HepG2 (cell line): ENCODE measurements around the gene PCNX1. TPM values are rescaled to one million over a fixed set of nuclear protein-coding genes. Genes with fewer than 3 reads are reported as not detected.

Experiments
- ATAC-seq: fragments of 200-7000 bp; cut with Tn5 transposase; 3 replicates; pipeline ENCODE4 v1.9.1; 2020; ENCODE audit warnings: mild to moderate bottlenecking, moderate library complexity
- BruUV-seq: library from RNA; stranded (reverse); fragments of 400-500 nt; replicated peaks from 2 replicates; lab custom pipeline; 2021; lab: Mats Ljungman, UMichigan
- CTCF ChIA-PET: fragments of 300-600 bp; formaldehyde crosslinking; extraction: SDS; loops from one replicate; lab custom pipeline; 2021; ENCODE audit warnings: low total read pairs, inconsistent platforms, low intra/inter-chr PET ratio; lab: Yijun Ruan, JAX
- POLR2A ChIA-PET: fragments of 350-600 bp; sonication (Branson Sonifier 250); formaldehyde crosslinking; loops from one replicate; lab custom pipeline; 2020; ENCODE audit warnings: antibody characterized with exemption, inconsistent platforms; lab: Yijun Ruan, JAX
- DNase-seq: peaks from one replicate; pipeline ENCODE4 v3.0.0-alpha.2; 2015; ENCODE audit warnings: low spot score
- FAIRE-seq: peaks from 3 replicates; lab custom pipeline; 2011; peaks lifted over from hg19 to GRCh38; lab: Jason Lieb, UNC
- H2AFZ ChIP-seq: one replicate; pipeline ENCODE4 v1.6.1; 2011; ENCODE audit warnings: low read length, inconsistent platforms
- H3K27ac ChIP-seq: fragments of 300-600 bp; 3 replicates; pipeline ENCODE4 v1.8.0; 2011; ENCODE audit warnings: mixed run types, mild to moderate bottlenecking, mixed read lengths, low read length, inconsistent platforms; ENCODE audit not compliant: insufficient read depth; ENCODE audit errors: extremely low read length
- H3K27me3 ChIP-seq, 2 experiments: fragments of 200-600 bp in 1 of 2; 2 replicates in 1 of 2; 3 replicates in 1 of 2; pipeline versions ENCODE4 v1.6.0 to v1.8.0; 2011; ENCODE audit warnings: low read length in 2 of 2, mild to moderate bottlenecking in 2 of 2, moderate library complexity in 2 of 2, inconsistent platforms in 1 of 2; ENCODE audit not compliant: insufficient read depth in 2 of 2, control insufficient read depth in 1 of 2
- H3K36me3 ChIP-seq, 2 experiments: fragments of 200-600 bp in 1 of 2; replicated peaks in 1 of 2; 2 replicates in 1 of 2; 3 replicates in 1 of 2; pipeline versions ENCODE4 v1.5.1 to v1.8.0; 2011; ENCODE audit warnings: low read length in 2 of 2, inconsistent platforms in 1 of 2; ENCODE audit not compliant: insufficient read depth in 2 of 2, control insufficient read depth in 1 of 2
- H3K4me1 ChIP-seq: 2 replicates; pipeline ENCODE4 v1.5.1; 2012; ENCODE audit warnings: low read length, inconsistent platforms; ENCODE audit not compliant: insufficient read depth
- H3K4me2 ChIP-seq: 2 replicates; pipeline ENCODE4 v1.6.0; 2011; ENCODE audit warnings: low read depth, low read length, inconsistent platforms
- H3K4me3 ChIP-seq, 3 experiments: fragments of 200-600 bp in 1 of 3; sonication (generic), shearing (Covaris generic) in 1 of 3; replicated peaks in 1 of 3; 2 replicates each; pipeline ENCODE4 v1.5.1; 2011 to 2016; ENCODE audit warnings: low read length in 3 of 3, inconsistent platforms in 2 of 3, low read depth in 2 of 3, mild to moderate bottlenecking in 2 of 3, control low read depth in 1 of 3, mixed read lengths in 1 of 3; ENCODE audit not compliant: insufficient read depth in 1 of 3
- H3K79me2 ChIP-seq: one replicate; pipeline ENCODE4 v1.6.1; 2011; ENCODE audit warnings: low read length, inconsistent platforms; ENCODE audit not compliant: insufficient read depth
- H3K9ac ChIP-seq: 2 replicates; pipeline ENCODE4 v1.6.0; 2011; ENCODE audit warnings: mild to moderate bottlenecking, low read depth, low read length, inconsistent platforms; ENCODE audit not compliant: insufficient read depth
- H3K9me3 ChIP-seq: 2 replicates; pipeline ENCODE4 v1.5.1; 2012; ENCODE audit warnings: mild to moderate bottlenecking, low read length
- H4K20me1 ChIP-seq: 2 replicates; pipeline ENCODE4 v1.6.0; 2011; ENCODE audit warnings: inconsistent platforms, mild to moderate bottlenecking, low read length, moderate library complexity; ENCODE audit not compliant: insufficient read depth
- FOXA1 ChIP-seq, 2 experiments: fragments of 450-650 bp in 1 of 2; sonication (generic) in 1 of 2; formaldehyde crosslinking in 1 of 2; IDR thresholded peaks; 2 replicates each; pipeline versions ENCODE4 v1.4.0 to v1.6.1; 2016 to 2020; ENCODE audit warnings: missing genetic modification reagents in 1 of 2
- FOXA3 ChIP-seq: IDR thresholded peaks from 2 replicates; pipeline ENCODE4 v1.6.1; 2016; ENCODE audit warnings: missing genetic modification reagents, missing compliant biosample characterization
- NFIC ChIP-seq: IDR thresholded peaks from 2 replicates; pipeline ENCODE4 v1.6.1; 2012; ENCODE audit warnings: mild to moderate bottlenecking, low read length, inconsistent platforms
- RARG ChIP-seq: sonication (generic); formaldehyde crosslinking; IDR thresholded peaks from 2 replicates; pipeline ENCODE4 v1.4.0; 2020; ENCODE audit warnings: low read depth, mild to moderate bottlenecking, missing genetic modification reagents
- RORA ChIP-seq: sonication (generic); formaldehyde crosslinking; IDR thresholded peaks from 2 replicates; pipeline ENCODE4 v1.5.0; 2020; ENCODE audit warnings: mild to moderate bottlenecking, missing genetic modification reagents, moderate library complexity
- SMC3 ChIP-seq: IDR thresholded peaks from 2 replicates; pipeline ENCODE4 v1.6.1; 2011; ENCODE audit warnings: low read length, improper control_type of control experiment
- STAG1 ChIP-seq: sonication (generic); formaldehyde crosslinking; IDR thresholded peaks from 2 replicates; pipeline ENCODE4 v1.4.0; 2020; ENCODE audit warnings: missing genetic modification reagents
- ZSCAN9 ChIP-seq: IDR thresholded peaks from 2 replicates; pipeline ENCODE4 v1.6.1; 2016; ENCODE audit warnings: borderline replicate concordance
- WGBS: methylation state at CpG from one replicate; pipeline ENCODE4 v1.1.6; 2017; ENCODE audit warnings: low lambda C conversion rate; 5-methylcytosine and 5-hydroxymethylcytosine counted together
- in situ Hi-C: cut with HindIII; loops from 2 replicates; pipeline ENCODE4 v1.10.0; 2017; ENCODE audit warnings: low pct_unique_long_range_greater_than_20kb; ENCODE audit not compliant: extremely low pct_ligation_motif_present
- intact Hi-C: fragments of 100-400 bp; cut with micrococcal nuclease; formaldehyde crosslinking; loops from one replicate; pipeline ENCODE4 v1.10.0; 2022; ENCODE audit not compliant: unreplicated experiment
- polyA plus RNA-seq, 8 experiments: library from polyadenylated mRNA; depleted of rRNA in 3 of 8; stranded (reverse) in 7 of 8; unstranded in 1 of 8; fragments of >200 nt; fragmentation: Illumina TruSeq in 4 of 8; extraction: Trizol in 4 of 8; gene quantifications; 2 replicates each; pipeline versions ENCODE4 v1.2.1 to v1.2.3, GENCODE V29; 2011 to 2016; ENCODE audit warnings: low read depth in 4 of 8, missing spikeins in 1 of 8, mixed read lengths in 1 of 8; ENCODE audit not compliant: insufficient read depth in 1 of 8
- total RNA-seq, 5 experiments: library from RNA; depleted of rRNA; stranded (reverse); fragments of >200 nt; fragmentation: Illumina TruSeq; extraction: Trizol; gene quantifications; 2 replicates each; pipeline ENCODE4 v1.2.3, GENCODE V29; 2016; ENCODE audit warnings: low read depth in 1 of 5
- TF ChIP-seq, protein P1 (sequence below): sonication (generic); formaldehyde crosslinking; IDR thresholded peaks from 2 replicates; pipeline ENCODE4 v1.5.0; 2020; ENCODE audit warnings: mild to moderate bottlenecking, missing genetic modification reagents, moderate library complexity
- TF ChIP-seq, protein P2 (sequence below), 2 experiments: sonication (generic) in 1 of 2; formaldehyde crosslinking in 1 of 2; IDR thresholded peaks; 2 replicates each; pipeline versions ENCODE4 v1.4.0 to v1.6.1; 2018 to 2020; ENCODE audit warnings: missing genetic modification reagents in 2 of 2, borderline replicate concordance in 1 of 2, low read depth in 1 of 2, mild to moderate bottlenecking in 1 of 2, missing biosample characterization in 1 of 2
- TF ChIP-seq, protein P3 (sequence below): sonication (generic); formaldehyde crosslinking; IDR thresholded peaks from 2 replicates; pipeline ENCODE4 v1.5.1; 2020; ENCODE audit warnings: mild to moderate bottlenecking, moderate library complexity, missing genetic modification reagents
- TF ChIP-seq, protein P4 (sequence below): sonication (generic); formaldehyde crosslinking; IDR thresholded peaks from 2 replicates; pipeline ENCODE4 v1.4.0; 2020; ENCODE audit warnings: missing genetic modification reagents, borderline replicate concordance

PCNX1 gene
- total and polyA plus RNA-seq, 2 of the 13 experiments (the other 11 are each of a cell fraction or from before 2014, with no cell fraction given), result 24.9 to 30.3 TPM

DNA sequence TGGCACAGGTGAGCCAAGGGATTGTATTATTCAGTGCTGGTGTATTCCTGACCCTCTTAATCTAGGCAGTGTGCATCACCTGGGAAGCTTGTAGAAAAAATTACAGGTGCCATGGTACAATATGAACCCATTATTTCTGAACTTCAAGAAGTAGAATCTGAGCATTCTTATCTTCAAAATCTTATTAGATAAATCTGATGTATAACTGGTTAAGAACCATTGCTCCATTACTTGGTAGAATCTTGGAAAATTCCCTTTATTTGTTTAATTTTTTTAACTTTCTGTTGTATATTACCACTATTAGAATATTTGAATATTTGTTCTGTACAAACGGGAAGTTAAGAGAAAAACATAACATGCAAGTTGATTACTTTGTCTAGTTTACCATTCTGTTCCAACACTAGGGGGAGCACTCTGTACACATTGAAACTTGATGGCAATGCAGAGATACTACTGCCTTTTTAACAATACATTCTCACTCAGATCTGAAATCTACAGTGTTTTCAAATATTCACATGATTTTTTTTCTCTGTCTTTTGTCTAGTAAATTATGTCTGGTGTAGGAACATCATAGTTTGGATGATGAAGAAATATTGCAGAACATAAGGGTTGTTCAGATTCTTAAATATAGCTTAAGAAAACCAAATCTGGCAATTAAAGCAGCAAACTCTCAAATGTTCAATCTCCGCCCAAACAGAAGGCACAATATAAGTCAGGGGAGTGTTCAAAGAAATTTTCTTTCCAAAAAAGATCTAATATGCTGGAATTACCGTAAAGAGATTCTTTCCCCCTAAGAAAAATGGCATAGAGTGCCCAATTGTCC is 196.6 kb downstream of the PCNX1 start:
- WGBS, result 66% methylated on average over 3 of the region's 3 CpGs
- peak; percentile 59; the same call in 2 of the 3 replicates for ATAC-seq
- H2AFZ ChIP-seq, result no peak overlapping the region
- H3K27me3 ChIP-seq, result no peaks in the 10 kb centered on the region
- BruUV-seq, result no TSS peak
- intact Hi-C loops (loop anchor here (1.0 kb wide), 1 partner anchor 649 kb away; no protein-coding TSS in a partner anchor), in situ Hi-C loops (no loop called here)
- H3K9me3 ChIP-seq, result no peaks in the 10 kb centered on the region
- no peaks in the 10 kb centered on the region for H3K4me1 ChIP-seq
- FAIRE-seq, result peak; percentile 50
- peak; percentile 50 for DNase-seq
- TF ChIP-seq, protein P1, sequence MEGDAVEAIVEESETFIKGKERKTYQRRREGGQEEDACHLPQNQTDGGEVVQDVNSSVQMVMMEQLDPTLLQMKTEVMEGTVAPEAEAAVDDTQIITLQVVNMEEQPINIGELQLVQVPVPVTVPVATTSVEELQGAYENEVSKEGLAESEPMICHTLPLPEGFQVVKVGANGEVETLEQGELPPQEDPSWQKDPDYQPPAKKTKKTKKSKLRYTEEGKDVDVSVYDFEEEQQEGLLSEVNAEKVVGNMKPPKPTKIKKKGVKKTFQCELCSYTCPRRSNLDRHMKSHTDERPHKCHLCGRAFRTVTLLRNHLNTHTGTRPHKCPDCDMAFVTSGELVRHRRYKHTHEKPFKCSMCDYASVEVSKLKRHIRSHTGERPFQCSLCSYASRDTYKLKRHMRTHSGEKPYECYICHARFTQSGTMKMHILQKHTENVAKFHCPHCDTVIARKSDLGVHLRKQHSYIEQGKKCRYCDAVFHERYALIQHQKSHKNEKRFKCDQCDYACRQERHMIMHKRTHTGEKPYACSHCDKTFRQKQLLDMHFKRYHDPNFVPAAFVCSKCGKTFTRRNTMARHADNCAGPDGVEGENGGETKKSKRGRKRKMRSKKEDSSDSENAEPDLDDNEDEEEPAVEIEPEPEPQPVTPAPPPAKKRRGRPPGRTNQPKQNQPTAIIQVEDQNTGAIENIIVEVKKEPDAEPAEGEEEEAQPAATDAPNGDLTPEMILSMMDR (CRISPR knock-in tag), result peak; percentile 74
- TF ChIP-seq FOXA1 (IDR thresholded peaks at IDR 0.05) (no peak), FOXA1 (CRISPR knock-in tag; IDR thresholded peaks at IDR 0.05) (peak; percentile 73), NFIC (no peak), FOXA3 (CRISPR knock-in tag) (peak; percentile 51), STAG1 (CRISPR knock-in tag) (peak; percentile 70), RORA (no peak), SMC3 (peak; percentile 54), ZSCAN9 (CRISPR knock-in tag) (no peak), RARG (no peak)
- TF ChIP-seq, protein P2, sequence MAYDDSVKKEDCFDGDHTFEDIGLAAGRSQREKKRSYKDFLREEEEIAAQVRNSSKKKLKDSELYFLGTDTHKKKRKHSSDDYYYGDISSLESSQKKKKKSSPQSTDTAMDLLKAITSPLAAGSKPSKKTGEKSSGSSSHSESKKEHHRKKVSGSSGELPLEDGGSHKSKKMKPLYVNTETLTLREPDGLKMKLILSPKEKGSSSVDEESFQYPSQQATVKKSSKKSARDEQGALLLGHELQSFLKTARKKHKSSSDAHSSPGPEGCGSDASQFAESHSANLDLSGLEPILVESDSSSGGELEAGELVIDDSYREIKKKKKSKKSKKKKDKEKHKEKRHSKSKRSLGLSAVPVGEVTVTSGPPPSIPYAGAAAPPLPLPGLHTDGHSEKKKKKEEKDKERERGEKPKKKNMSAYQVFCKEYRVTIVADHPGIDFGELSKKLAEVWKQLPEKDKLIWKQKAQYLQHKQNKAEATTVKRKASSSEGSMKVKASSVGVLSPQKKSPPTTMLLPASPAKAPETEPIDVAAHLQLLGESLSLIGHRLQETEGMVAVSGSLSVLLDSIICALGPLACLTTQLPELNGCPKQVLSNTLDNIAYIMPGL (CRISPR knock-in tag; IDR thresholded peaks at IDR 0.05; ENCODE audit: borderline replicate concordance in 1 of 2, low read depth in 1 of 2), result 0 out of 4 replicates have a peak, but pooled peaks of 1 of the 2 experiments have one; percentile 27
- TF ChIP-seq, protein P3, sequence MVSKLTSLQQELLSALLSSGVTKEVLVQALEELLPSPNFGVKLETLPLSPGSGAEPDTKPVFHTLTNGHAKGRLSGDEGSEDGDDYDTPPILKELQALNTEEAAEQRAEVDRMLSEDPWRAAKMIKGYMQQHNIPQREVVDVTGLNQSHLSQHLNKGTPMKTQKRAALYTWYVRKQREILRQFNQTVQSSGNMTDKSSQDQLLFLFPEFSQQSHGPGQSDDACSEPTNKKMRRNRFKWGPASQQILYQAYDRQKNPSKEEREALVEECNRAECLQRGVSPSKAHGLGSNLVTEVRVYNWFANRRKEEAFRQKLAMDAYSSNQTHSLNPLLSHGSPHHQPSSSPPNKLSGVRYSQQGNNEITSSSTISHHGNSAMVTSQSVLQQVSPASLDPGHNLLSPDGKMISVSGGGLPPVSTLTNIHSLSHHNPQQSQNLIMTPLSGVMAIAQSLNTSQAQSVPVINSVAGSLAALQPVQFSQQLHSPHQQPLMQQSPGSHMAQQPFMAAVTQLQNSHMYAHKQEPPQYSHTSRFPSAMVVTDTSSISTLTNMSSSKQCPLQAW (CRISPR knock-in tag), result no peak
- TF ChIP-seq, protein P4, sequence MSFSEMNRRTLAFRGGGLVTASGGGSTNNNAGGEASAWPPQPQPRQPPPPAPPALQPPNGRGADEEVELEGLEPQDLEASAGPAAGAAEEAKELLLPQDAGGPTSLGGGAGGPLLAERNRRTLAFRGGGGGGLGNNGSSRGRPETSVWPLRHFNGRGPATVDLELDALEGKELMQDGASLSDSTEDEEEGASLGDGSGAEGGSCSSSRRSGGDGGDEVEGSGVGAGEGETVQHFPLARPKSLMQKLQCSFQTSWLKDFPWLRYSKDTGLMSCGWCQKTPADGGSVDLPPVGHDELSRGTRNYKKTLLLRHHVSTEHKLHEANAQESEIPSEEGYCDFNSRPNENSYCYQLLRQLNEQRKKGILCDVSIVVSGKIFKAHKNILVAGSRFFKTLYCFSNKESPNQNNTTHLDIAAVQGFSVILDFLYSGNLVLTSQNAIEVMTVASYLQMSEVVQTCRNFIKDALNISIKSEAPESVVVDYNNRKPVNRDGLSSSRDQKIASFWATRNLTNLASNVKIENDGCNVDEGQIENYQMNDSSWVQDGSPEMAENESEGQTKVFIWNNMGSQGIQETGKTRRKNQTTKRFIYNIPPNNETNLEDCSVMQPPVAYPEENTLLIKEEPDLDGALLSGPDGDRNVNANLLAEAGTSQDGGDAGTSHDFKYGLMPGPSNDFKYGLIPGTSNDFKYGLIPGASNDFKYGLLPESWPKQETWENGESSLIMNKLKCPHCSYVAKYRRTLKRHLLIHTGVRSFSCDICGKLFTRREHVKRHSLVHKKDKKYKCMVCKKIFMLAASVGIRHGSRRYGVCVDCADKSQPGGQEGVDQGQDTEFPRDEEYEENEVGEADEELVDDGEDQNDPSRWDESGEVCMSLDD (CRISPR knock-in tag), result no peak
- no peak overlapping the region for H3K27ac ChIP-seq
- H4K20me1 ChIP-seq, result no peaks in the 10 kb centered on the region
- H3K79me2 ChIP-seq, result no peaks in the 10 kb centered on the region
- no peak overlapping the region for H3K4me2 ChIP-seq
- POLR2A ChIA-PET, result no interaction called here
- peaks cover 7 to 29% of the 10 kb centered on the region in 2 experiments for H3K36me3 ChIP-seq
- CTCF ChIA-PET, result interaction anchor here (1.2 to 2.4 kb wide), 2 partner anchors 35 to 649 kb away, joined by 3 to 16 read pairs; no protein-coding TSS in a partner anchor
- no peak overlapping the region for H3K9ac ChIP-seq
- H3K4me3 ChIP-seq, result no peak overlapping the region
